Progenitor cell of endocrine pancreas (in vitro differentiated cells): ENCODE measurements around the gene OR2S2. TPM values are rescaled to one million over a fixed set of nuclear protein-coding genes. Genes with fewer than 3 reads are reported as not detected.

Source experiments
- DNase-seq: peaks from one replicate; pipeline ENCODE4 v3.0.0; 2021; ENCODE audit warnings: low spot score; ENCODE audit not compliant: unreplicated experiment
- H3K27ac Mint-ChIP-seq: 2 replicates; pipeline ENCODE4 v1.8.0; 2021; ENCODE audit warnings: mild to moderate bottlenecking, moderate library complexity, mixed read lengths
- H3K27me3 Mint-ChIP-seq: 2 replicates; pipeline ENCODE4 v1.8.0; 2021; ENCODE audit warnings: mixed read lengths
- H3K36me3 Mint-ChIP-seq: 2 replicates; pipeline ENCODE4 v1.8.0; 2022; ENCODE audit warnings: mixed read lengths; ENCODE audit not compliant: insufficient read depth
- H3K4me1 Mint-ChIP-seq: 2 replicates; pipeline ENCODE4 v1.8.0; 2021; ENCODE audit warnings: low read depth, mixed read lengths
- H3K4me3 Mint-ChIP-seq: 2 replicates; pipeline ENCODE4 v1.8.0; 2021; ENCODE audit warnings: low read depth, mild to moderate bottlenecking, moderate library complexity, mixed read lengths
- H3K9me3 Mint-ChIP-seq: 2 replicates; pipeline ENCODE4 v1.8.0; 2021; ENCODE audit warnings: low read depth, mixed read lengths
- total RNA-seq: library from RNA; stranded (reverse); gene quantifications from 2 replicates; pipeline ENCODE4 v1.2.1, GENCODE V29; 2021
- TF ChIP-seq, protein P1 (sequence below): fragments of 200-600 bp; sonication (generic); IDR thresholded peaks from one replicate; pipeline ENCODE4 v1.5.0; 2021; ENCODE audit warnings: antibody characterized with exemption, mild to moderate bottlenecking; ENCODE audit not compliant: unreplicated experiment

The OR2S2 gene
- total RNA-seq, 1 donor from 2014 or later: not detected

DNA sequence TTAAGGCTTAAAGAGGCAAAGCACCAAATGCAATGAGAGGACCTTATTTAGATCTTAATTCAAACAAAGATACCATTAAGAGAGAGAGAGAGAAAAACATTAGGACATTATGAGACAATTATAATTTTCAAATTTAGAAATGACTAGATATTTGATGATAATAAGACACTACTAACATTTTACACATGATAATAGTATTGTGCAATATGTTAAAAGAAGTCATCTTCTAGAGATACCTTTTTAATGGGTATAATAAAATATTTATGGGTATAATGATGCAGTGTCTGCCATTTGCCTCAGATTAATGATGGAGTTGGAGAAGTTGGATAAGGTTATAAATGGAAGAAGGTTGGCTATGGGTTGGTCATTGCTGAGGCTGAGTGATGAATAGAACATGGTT is 27.4 kb downstream of the OR2S2 start:
- Mint-ChIP-seq H3K9me3 (no peaks in the 10 kb centered on the region), H3K36me3 (no peaks in the 10 kb centered on the region), H3K4me3 (no peak overlapping the region), H3K27me3 (peaks cover 40% of the 10 kb centered on the region), H3K4me1 (peaks cover 12% of the 10 kb centered on the region), H3K27ac (no peak overlapping the region)
- DNase-seq: no peak
- TF ChIP-seq, protein P1, sequence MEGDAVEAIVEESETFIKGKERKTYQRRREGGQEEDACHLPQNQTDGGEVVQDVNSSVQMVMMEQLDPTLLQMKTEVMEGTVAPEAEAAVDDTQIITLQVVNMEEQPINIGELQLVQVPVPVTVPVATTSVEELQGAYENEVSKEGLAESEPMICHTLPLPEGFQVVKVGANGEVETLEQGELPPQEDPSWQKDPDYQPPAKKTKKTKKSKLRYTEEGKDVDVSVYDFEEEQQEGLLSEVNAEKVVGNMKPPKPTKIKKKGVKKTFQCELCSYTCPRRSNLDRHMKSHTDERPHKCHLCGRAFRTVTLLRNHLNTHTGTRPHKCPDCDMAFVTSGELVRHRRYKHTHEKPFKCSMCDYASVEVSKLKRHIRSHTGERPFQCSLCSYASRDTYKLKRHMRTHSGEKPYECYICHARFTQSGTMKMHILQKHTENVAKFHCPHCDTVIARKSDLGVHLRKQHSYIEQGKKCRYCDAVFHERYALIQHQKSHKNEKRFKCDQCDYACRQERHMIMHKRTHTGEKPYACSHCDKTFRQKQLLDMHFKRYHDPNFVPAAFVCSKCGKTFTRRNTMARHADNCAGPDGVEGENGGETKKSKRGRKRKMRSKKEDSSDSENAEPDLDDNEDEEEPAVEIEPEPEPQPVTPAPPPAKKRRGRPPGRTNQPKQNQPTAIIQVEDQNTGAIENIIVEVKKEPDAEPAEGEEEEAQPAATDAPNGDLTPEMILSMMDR: no peak

DNA sequence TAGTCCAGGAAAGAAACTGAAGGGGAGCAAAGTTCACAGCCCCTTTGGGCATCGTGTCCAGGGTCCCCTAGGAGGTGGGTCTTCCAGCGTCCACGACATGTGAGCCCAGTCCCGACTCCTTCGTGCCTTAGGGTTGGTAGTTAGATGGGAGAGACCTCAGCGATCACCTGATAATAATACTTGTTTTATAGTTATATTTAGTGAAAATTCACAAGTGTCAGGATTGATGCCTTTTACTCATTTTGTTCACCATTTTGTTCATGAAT is 28.6 kb downstream of the OR2S2 start:
- TF ChIP-seq, protein P1: no peak

DNA sequence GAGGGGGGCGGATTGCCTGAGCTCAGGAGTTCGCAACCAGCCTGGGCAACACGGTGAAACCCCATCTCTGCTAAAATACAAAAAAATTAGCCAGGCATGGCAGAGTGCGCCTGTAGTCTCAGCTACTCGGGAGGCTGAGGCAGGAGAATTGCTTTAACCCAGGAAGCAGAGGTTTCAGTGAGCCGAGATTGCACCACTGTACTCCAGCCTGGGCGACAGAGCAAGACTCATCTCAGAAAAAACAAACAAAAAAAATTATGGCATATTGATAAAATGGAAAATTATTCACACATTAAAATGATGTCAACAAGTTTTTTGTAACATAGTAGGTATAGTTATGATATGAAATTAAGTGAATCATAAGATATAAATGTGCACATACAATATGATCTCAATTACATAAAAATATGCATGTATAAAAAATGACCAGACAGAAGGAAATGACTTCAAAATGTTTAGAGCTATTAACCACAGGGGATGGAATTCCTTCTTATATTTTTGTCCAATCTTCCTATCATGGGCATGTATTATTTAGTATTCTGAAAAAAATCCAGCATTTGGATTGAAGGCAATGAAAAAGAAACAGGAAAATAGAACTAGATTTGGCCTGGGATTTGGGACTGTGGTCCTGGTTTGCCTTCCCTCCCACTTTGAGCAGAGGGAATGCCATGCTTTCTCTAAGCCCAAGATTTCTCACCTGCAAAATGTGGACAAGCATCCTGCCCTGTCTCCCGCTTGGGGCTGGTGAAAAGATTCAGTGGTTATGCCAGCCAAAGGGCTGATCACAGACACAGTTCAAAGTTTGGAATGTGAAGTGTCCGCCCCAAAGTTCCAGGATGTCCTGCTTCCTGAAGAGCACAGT is 29.1 kb downstream of the OR2S2 start:
- DNase-seq: no peak
- Mint-ChIP-seq H3K27ac (no peak overlapping the region), H3K36me3 (no peaks in the 10 kb centered on the region), H3K9me3 (no peaks in the 10 kb centered on the region), H3K4me3 (no peak overlapping the region), H3K4me1 (peaks cover 8% of the 10 kb centered on the region), H3K27me3 (peaks cover 45% of the 10 kb centered on the region)
- TF ChIP-seq, protein P1: no peak

More for the DNA sequence above, 28.6 kb downstream of the OR2S2 start:
- no peaks in the 10 kb centered on the region for H3K9me3 Mint-ChIP-seq
- H3K4me1 Mint-ChIP-seq: peaks cover 8% of the 10 kb centered on the region
- no peaks in the 10 kb centered on the region for H3K36me3 Mint-ChIP-seq
- H3K4me3 Mint-ChIP-seq: no peak overlapping the region
- peaks cover 43% of the 10 kb centered on the region for H3K27me3 Mint-ChIP-seq
- DNase-seq: no peak
- no peak overlapping the region for H3K27ac Mint-ChIP-seq

DNA sequence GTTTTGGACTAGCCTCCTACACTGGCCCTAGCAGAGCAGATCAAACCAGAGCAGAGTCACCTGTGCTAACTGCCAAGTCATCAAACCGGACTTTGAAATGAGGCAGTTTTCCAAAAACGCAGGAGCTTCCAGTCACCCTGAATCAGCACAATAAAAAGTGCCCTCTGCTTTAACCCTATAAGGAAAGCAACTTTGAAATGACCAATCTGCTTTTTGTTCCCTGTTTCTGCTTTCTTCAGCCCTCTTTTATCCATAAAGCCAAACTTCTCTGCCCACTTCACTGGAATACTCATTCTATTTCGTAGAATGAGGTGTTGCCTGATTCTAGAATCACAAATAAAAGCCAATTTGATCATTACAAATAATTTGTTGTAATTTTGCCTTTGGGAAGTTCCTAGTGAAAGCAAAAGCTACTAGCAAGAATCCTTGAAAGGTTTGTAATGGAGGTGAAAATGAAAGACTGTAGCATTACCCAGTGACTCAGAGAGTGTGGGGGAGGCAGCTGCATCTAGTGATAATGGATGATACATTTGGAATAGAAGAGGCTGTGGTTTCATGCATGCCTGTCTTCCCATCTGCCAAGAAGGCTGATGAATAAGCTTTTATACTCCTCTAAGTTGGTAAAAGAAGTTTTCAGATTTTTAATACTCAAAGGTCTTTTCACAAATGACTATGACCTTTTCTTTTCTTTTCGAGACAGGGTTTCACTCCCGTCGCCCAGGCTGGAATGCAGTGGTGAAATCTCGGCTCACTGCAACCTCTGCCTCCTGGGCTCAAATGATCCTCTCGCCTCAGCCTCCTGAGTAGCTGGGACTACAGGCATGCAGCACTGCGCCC is 33.8 kb downstream of the OR2S2 start:
- H3K36me3 Mint-ChIP-seq: no peaks in the 10 kb centered on the region
- H3K27me3 Mint-ChIP-seq: peaks cover 18% of the 10 kb centered on the region
- no peak overlapping the region for H3K4me3 Mint-ChIP-seq
- TF ChIP-seq, protein P1: no peak
- no peak overlapping the region for H3K27ac Mint-ChIP-seq
- H3K4me1 Mint-ChIP-seq: peaks cover 2% of the 10 kb centered on the region
- no peak for DNase-seq
- H3K9me3 Mint-ChIP-seq: no peaks in the 10 kb centered on the region

DNA sequence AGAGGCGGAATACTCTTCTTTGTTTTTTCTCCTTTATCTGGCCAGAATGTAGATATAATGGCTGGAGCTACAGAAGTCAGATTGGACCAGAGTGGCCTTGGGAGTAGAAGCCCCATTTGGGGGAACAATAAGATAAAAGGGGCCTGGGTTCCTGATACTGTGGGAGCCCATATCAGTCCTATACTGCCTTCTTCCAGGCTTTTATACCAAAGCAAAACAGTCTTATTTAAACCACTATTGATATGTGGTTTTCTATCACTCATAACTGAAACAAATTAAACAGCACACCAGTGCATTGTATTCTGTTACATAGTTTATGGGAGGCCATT is 34.4 kb downstream of the OR2S2 start:
- no peaks in the 10 kb centered on the region for H3K9me3 Mint-ChIP-seq
- no peak for DNase-seq

More for the DNA sequence above, 34.4 kb downstream of the OR2S2 start:
- Mint-ChIP-seq H3K27me3 (peaks cover 14% of the 10 kb centered on the region), H3K27ac (no peak overlapping the region), H3K36me3 (no peaks in the 10 kb centered on the region), H3K4me3 (no peak overlapping the region), H3K4me1 (peaks cover 2% of the 10 kb centered on the region)
- TF ChIP-seq, protein P1: no peak
